B cell (primary cell): Measurements from ENCODE around the gene ARHGEF17. TPM values are rescaled to one million over a fixed set of nuclear protein-coding genes. Genes with fewer than 3 reads are reported as not detected.

Experiments used
- ATAC-seq: fragments of 200-7000 bp; cut with Tn5 transposase; one replicate; pipeline ENCODE4 v1.10.0; 2021; ENCODE audit warnings: low read depth, mild to moderate bottlenecking, moderate number of reproducible peaks, moderate library complexity
- CTCF ChIA-PET: fragments of 350-600 bp; sonication (Branson Sonifier 250); formaldehyde crosslinking; loops from one replicate; lab custom pipeline; 2021; ENCODE audit warnings: antibody characterized with exemption, inconsistent platforms; lab: Charles Lee
- POLR2A ChIA-PET: fragments of 350-600 bp; sonication (Branson Sonifier 250); formaldehyde crosslinking; loops from one replicate; lab custom pipeline; 2021; ENCODE audit warnings: antibody characterized with exemption; lab: Charles Lee
- DNase-seq: peaks from one replicate; pipeline ENCODE4 v3.0.0; 2013
- H2AFZ ChIP-seq: 2 replicates; pipeline ENCODE4 v1.6.1; 2012; ENCODE audit warnings: mild to moderate bottlenecking, low read depth, low read length; ENCODE audit not compliant: insufficient read depth, poor library complexity, severe bottlenecking
- H3K27ac ChIP-seq, 2 donors: 1 replicate in 1 of 2; 2 replicates in 1 of 2; pipeline ENCODE4 v1.5.1; 2012 to 2013; ENCODE audit warnings: low read length in 2 of 2, mild to moderate bottlenecking in 2 of 2, moderate library complexity in 1 of 2
- H3K27me3 ChIP-seq, 4 experiments: fragments of 200-600 bp in 1 of 4; sonication (generic) in 1 of 4; replicated peaks in 1 of 4; 1 replicate in 2 of 4; 2 replicates in 2 of 4; pipeline versions ENCODE4 v1.6.1 to v1.7.0; 2013 to 2016; ENCODE audit warnings: low read length in 3 of 4, mild to moderate bottlenecking in 2 of 4, mixed read lengths in 1 of 4, moderate library complexity in 1 of 4; ENCODE audit not compliant: insufficient read depth in 4 of 4, control insufficient read depth in 3 of 4; ENCODE audit errors: control extremely low read depth in 1 of 4
- H3K36me3 ChIP-seq, 2 experiments: replicated peaks in 1 of 2; 1 replicate in 1 of 2; 2 replicates in 1 of 2; pipeline versions ENCODE4 v1.6.1 to v1.7.1; 2013; ENCODE audit warnings: low read length in 1 of 2; ENCODE audit not compliant: insufficient read depth in 2 of 2, control insufficient read depth in 1 of 2; ENCODE audit errors: control extremely low read depth in 1 of 2, extremely low read depth in 1 of 2
- H3K4me1 ChIP-seq, 2 donors: fragments of 200-600 bp in 1 of 2; sonication (generic) in 1 of 2; 1 replicate in 1 of 2; 2 replicates in 1 of 2; pipeline versions ENCODE4 v1.5.1 to v1.6.1; 2013 to 2017; ENCODE audit warnings: low read length in 2 of 2; ENCODE audit not compliant: control insufficient read depth in 2 of 2, insufficient read depth in 2 of 2
- H3K4me2 ChIP-seq: replicated peaks from 2 replicates; pipeline ENCODE3; 2012; ENCODE audit warnings: mild to moderate bottlenecking, low read depth, low read length; ENCODE audit not compliant: poor library complexity, severe bottlenecking
- H3K4me3 ChIP-seq, 5 experiments: fragments of 200-600 bp in 1 of 5; sonication (generic) in 1 of 5; 1 replicate in 3 of 5; 2 replicates in 2 of 5; pipeline versions ENCODE4 v1.5.1 to v1.7.0; 2011 to 2016; ENCODE audit warnings: low read length in 4 of 5, mild to moderate bottlenecking in 4 of 5, low read depth in 2 of 5, control low read depth in 1 of 5, moderate library complexity in 1 of 5; ENCODE audit not compliant: insufficient read depth in 1 of 5; ENCODE audit errors: control extremely low read depth in 1 of 5, extremely low read depth in 1 of 5
- H3K79me2 ChIP-seq: fragments of 200-600 bp; sonication (generic); one replicate; pipeline ENCODE4 v1.6.0; 2016; ENCODE audit warnings: low read length; ENCODE audit not compliant: control insufficient read depth, insufficient read depth
- H3K9ac ChIP-seq: fragments of 200-600 bp; sonication (generic); 2 replicates; pipeline ENCODE4 v1.6.1; 2017; ENCODE audit warnings: mild to moderate bottlenecking, low read length, moderate library complexity
- H3K9me3 ChIP-seq, 3 donors: one replicate each; pipeline versions ENCODE4 v1.6.1 to v1.7.1; 2013; ENCODE audit warnings: low read length in 2 of 3; ENCODE audit not compliant: control insufficient read depth in 2 of 3, insufficient read depth in 1 of 3; ENCODE audit errors: control extremely low read depth in 1 of 3
- H4K20me1 ChIP-seq: 2 replicates; pipeline ENCODE4 v1.6.0; 2012; ENCODE audit warnings: mild to moderate bottlenecking, low read length; ENCODE audit not compliant: insufficient read depth, control insufficient read depth, poor library complexity, severe bottlenecking
- H3K27ac Mint-ChIP-seq: one replicate; pipeline ENCODE4 v1.8.0; 2021; ENCODE audit warnings: mixed read lengths
- H3K27me3 Mint-ChIP-seq: one replicate; pipeline ENCODE4 v1.8.0; 2021; ENCODE audit warnings: mixed read lengths
- H3K4me1 Mint-ChIP-seq: one replicate; pipeline ENCODE4 v1.8.0; 2021; ENCODE audit warnings: mixed read lengths
- H3K4me3 Mint-ChIP-seq: one replicate; pipeline ENCODE4 v1.8.0; 2021; ENCODE audit warnings: mixed read lengths
- H3K9me3 Mint-ChIP-seq: one replicate; pipeline ENCODE4 v1.8.0; 2022; ENCODE audit warnings: mixed read lengths; ENCODE audit not compliant: insufficient read depth
- EZH2 ChIP-seq: IDR thresholded peaks from 2 replicates; pipeline ENCODE4 v1.6.1; 2012; ENCODE audit warnings: borderline replicate concordance, low read depth, mild to moderate bottlenecking, moderate library complexity, low read length; ENCODE audit not compliant: insufficient read depth, poor library complexity, severe bottlenecking
- WGBS: methylation state at CpG from one replicate; pipeline ENCODE4 v1.1.5; 2013; ENCODE audit warnings: missing lambda C conversion rate; ENCODE audit not compliant: insufficient coverage; 5-methylcytosine and 5-hydroxymethylcytosine counted together
- intact Hi-C: fragments of 100-400 bp; cut with micrococcal nuclease; formaldehyde crosslinking; loops from one replicate; pipeline ENCODE4 v1.10.0; 2022
- polyA plus RNA-seq: library from polyadenylated mRNA; depleted of rRNA; stranded (reverse); fragments of >200 nt; gene quantifications from 2 replicates; pipeline ENCODE4 v1.2.3, GENCODE V29; 2012
- total RNA-seq, 2 donors: library from RNA; stranded (reverse); fragments of 120-200 nt in 1 of 2; gene quantifications; 1 replicate in 1 of 2; 2 replicates in 1 of 2; pipeline versions ENCODE4 v1.2.3 to v1.2.4, GENCODE V29; 2013 to 2022
- TF ChIP-seq, protein P1 (sequence below): fragments of 200-600 bp; IDR thresholded peaks from one replicate; pipeline ENCODE4 v1.8.0; 2022; ENCODE audit warnings: antibody characterized with exemption, mild to moderate bottlenecking

ARHGEF17 gene
- total and polyA plus RNA-seq, 2 donors (not counting 1 experiment from before 2014, with no cell fraction given), result 0.05 TPM; not detected in 1

DNA sequence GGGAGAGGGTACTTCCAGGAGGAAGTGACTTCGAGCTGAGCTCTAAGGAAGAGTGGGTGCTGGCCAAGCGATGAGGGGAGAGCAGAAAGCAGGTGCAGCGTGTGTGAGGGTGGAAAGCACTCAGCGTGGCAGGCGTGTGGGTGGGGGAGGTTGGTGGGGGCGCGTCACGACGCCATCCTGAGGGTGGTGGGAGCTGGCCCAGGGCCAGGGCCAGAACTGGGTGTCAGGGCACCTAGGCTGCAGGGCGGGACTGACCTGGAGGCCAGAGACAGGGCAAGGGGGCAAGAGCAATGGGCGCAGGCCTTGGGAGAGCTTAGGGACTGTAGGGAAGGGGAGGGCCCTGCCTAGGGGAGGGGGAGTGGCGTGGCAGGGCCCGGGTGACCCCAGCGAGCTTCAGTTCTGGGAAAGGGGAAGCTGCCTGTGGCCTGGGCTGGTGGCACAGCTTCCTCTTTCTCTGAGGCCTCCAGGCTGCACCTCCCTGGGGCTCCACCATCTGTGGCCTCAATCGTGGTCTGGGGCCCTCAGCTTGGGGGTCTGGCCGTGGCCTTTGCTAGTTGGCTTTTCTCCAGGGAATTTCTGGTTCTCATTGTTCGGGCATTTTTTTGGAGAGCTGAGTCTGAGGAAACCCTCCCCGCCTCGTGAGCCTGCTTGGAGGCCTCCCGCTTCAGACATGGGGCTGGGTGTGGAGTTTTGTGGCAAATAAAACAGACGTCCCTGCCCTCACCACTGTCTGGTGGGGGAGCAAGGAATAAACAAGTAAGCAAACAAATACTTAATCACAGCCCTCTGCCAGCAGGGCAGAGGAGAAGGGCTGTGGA lies 77.0 kb downstream of the ARHGEF17 start:
- peak; percentile 69 for ATAC-seq
- peak overlapping the region in 4 of 5 experiments; percentile 31 to 58 (median 42) for H3K4me3 ChIP-seq
- H3K9ac ChIP-seq, result peak overlapping the region; percentile 48
- no peaks in the 10 kb centered on the region for H3K27me3 Mint-ChIP-seq
- ChIA-PET POLR2A (interaction anchor here (0.7 to 1.9 kb wide), 12 partner anchors 8 to 597 kb away, joined by 3 to 13 read pairs (median 4); partner anchors contain the start of genes FCHSD2, RELT and UCP2), CTCF (interaction anchor here (0.6 to 13.9 kb wide), 12 partner anchors 8 to 735 kb away, joined by 3 to 311 read pairs (median 6); partner anchors contain the start of gene RELT)
- peak overlapping the region; percentile 98 for H3K27ac ChIP-seq
- H3K4me3 Mint-ChIP-seq, result peak overlapping the region; percentile 100
- peaks cover 38% of the 10 kb centered on the region for H4K20me1 ChIP-seq
- peaks cover 99% of the 10 kb centered on the region for H3K4me1 Mint-ChIP-seq
- TF ChIP-seq, protein P1, sequence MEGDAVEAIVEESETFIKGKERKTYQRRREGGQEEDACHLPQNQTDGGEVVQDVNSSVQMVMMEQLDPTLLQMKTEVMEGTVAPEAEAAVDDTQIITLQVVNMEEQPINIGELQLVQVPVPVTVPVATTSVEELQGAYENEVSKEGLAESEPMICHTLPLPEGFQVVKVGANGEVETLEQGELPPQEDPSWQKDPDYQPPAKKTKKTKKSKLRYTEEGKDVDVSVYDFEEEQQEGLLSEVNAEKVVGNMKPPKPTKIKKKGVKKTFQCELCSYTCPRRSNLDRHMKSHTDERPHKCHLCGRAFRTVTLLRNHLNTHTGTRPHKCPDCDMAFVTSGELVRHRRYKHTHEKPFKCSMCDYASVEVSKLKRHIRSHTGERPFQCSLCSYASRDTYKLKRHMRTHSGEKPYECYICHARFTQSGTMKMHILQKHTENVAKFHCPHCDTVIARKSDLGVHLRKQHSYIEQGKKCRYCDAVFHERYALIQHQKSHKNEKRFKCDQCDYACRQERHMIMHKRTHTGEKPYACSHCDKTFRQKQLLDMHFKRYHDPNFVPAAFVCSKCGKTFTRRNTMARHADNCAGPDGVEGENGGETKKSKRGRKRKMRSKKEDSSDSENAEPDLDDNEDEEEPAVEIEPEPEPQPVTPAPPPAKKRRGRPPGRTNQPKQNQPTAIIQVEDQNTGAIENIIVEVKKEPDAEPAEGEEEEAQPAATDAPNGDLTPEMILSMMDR, result no peak
- TF ChIP-seq EZH2, result no peak
- H3K4me1 ChIP-seq, result peaks cover 100% of the 10 kb centered on the region in 2 donors
- H3K4me2 ChIP-seq, result peak overlapping the region; percentile 89
- no peaks in the 10 kb centered on the region for H3K9me3 ChIP-seq
- H2AFZ ChIP-seq, result no peak overlapping the region
- no peaks in the 10 kb centered on the region for H3K9me3 Mint-ChIP-seq
- peaks cover 0 to 17% of the 10 kb centered on the region in 2 experiments for H3K36me3 ChIP-seq
- intact Hi-C loops, result loop anchor here (1.0 to 5.0 kb wide), 5 partner anchors 9 to 648 kb away; partner anchors contain the start of genes FAM168A and RELT
- peak; percentile 96 for DNase-seq
- 2% methylated on average over 16 of the region's 21 CpGs for WGBS
- peak overlapping the region; percentile 99 for H3K27ac Mint-ChIP-seq
- H3K79me2 ChIP-seq, result peaks cover 91% of the 10 kb centered on the region
- H3K27me3 ChIP-seq, result no peaks in the 10 kb centered on the region
